ENCODE measurements around the gene COL15A1.
A peak's percentile ranks its signal among the peaks of the same experiment; 100 is the strongest.

The COL15A1 gene

DNA sequence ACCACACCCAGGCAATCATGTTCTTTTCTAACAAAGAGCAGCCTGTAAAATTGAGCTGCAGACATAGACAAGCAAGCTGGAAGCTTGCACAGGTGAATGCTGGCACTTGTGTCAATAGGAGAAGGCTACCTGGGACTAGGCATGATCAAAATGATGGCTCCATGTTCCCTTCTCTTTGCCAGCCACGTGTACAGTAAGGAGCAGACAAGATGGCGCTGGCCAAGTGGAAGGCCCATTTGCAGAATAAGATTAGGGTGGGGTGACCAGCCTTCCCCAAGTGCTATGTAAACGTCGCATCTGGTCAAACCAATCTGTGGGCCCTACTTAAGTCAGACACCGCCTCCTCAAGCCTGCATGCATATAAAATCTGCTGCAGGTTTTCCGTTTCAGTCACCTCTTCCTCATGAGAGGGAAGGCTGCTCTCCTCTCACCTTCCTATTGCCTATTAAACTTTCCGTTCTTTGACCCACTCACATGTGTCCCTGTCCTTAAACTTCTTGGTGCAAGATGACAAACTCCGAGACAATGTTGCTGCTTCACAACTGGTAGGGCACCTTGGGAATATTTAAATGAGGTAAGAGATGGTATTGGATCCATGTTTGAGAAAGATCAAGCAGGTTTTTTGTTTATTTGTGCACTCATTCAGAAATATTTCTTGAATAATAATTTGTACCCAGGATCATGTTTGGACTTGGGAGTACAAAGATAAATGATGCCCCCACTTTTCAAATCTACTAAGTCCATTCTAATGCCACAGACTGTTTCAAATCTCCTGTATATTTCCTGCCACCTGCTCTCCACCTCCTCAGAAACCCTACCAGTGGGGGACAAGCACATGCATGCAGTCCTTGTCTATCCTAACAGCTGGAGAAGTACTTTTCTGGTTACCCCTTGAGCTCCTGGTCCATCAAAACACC is 130.5 kb downstream of the COL15A1 start:
- TF ChIP-seq, protein P1, sequence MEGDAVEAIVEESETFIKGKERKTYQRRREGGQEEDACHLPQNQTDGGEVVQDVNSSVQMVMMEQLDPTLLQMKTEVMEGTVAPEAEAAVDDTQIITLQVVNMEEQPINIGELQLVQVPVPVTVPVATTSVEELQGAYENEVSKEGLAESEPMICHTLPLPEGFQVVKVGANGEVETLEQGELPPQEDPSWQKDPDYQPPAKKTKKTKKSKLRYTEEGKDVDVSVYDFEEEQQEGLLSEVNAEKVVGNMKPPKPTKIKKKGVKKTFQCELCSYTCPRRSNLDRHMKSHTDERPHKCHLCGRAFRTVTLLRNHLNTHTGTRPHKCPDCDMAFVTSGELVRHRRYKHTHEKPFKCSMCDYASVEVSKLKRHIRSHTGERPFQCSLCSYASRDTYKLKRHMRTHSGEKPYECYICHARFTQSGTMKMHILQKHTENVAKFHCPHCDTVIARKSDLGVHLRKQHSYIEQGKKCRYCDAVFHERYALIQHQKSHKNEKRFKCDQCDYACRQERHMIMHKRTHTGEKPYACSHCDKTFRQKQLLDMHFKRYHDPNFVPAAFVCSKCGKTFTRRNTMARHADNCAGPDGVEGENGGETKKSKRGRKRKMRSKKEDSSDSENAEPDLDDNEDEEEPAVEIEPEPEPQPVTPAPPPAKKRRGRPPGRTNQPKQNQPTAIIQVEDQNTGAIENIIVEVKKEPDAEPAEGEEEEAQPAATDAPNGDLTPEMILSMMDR (IDR thresholded peaks at IDR 0.05; ENCODE audit: insufficient read depth, low read depth, low read length, missing control alignments): no peak
- DNase-seq (ENCODE audit: low read depth): no peak

GRCh38 chr9:99074902-99075245 is 131.2 kb downstream of the COL15A1 start:
- TF ChIP-seq, protein P1 (IDR thresholded peaks at IDR 0.05; ENCODE audit: insufficient read depth, low read depth, low read length, missing control alignments): no peak
- no peak overlapping the region for H3K4me3 ChIP-seq (ENCODE audit: low read depth, low read length)
- DNase-seq (ENCODE audit: low read depth): no peak

More for the DNA sequence above, 130.5 kb downstream of the COL15A1 start:
- H3K4me3 ChIP-seq (ENCODE audit: low read depth, low read length): no peak overlapping the region

- TF ChIP-seq, protein P1 (IDR thresholded peaks at IDR 0.05; ENCODE audit: insufficient read depth, low read depth, low read length, missing control alignments): no peak
- no peak overlapping the region for H3K4me3 ChIP-seq (ENCODE audit: low read depth, low read length)
- DNase-seq (ENCODE audit: low read depth): no peak
Observed at GRCh38 chr9:99075246-99075912, 131.7 kb downstream of the COL15A1 start.

DNA sequence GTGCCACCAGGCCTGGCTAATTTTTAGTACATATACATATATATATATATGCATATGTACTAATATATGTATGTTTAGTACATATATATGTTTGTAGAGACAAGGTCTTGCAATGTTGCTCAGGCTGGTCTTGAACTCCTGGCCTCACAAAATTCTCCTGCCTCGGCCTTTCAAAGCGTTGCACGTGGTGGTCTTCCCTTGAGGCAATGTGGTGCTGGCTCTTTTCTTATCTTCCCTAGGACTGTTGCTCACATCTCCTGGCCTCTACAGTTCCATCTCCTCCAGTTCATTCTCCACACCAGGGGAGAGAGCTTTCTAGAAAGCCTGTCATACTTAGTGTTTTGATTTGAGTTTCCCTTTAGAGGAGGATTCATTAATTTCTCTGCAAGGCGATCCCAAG is 132.3 kb downstream of the COL15A1 start:
- no peak overlapping the region for H3K4me3 ChIP-seq (ENCODE audit: low read depth, low read length)
- DNase-seq (ENCODE audit: low read depth): no peak
- TF ChIP-seq, protein P1 (IDR thresholded peaks at IDR 0.05; ENCODE audit: insufficient read depth, low read depth, low read length, missing control alignments): no peak

- peak; percentile 34 for DNase-seq (ENCODE audit: low read depth)
- no peak overlapping the region for H3K4me3 ChIP-seq (ENCODE audit: low read depth, low read length)
- TF ChIP-seq, protein P1 (IDR thresholded peaks at IDR 0.05; ENCODE audit: insufficient read depth, low read depth, low read length, missing control alignments): no peak
Observed at GRCh38 chr9:99076483-99077171, 132.9 kb downstream of the COL15A1 start.

- DNase-seq (ENCODE audit: low read depth): no peak
- TF ChIP-seq, protein P1 (IDR thresholded peaks at IDR 0.05; ENCODE audit: insufficient read depth, low read depth, low read length, missing control alignments): no peak
- H3K4me3 ChIP-seq (ENCODE audit: low read depth, low read length): no peak overlapping the region
Observed at GRCh38 chr9:99078717-99079116, 135.0 kb downstream of the COL15A1 start.
